RWPE2 (cell line): Measurements from ENCODE around the gene SLC4A2.

Experiments used
- ATAC-seq: fragments of 200-7000 bp; cut with Tn5 transposase; 3 replicates; pipeline ENCODE4 v1.9.1; 2021; ENCODE audit warnings: low read depth
- DNase-seq: peaks from one replicate; pipeline ENCODE4 v3.0.0-alpha.2; 2020; ENCODE audit warnings: low spot score
- H3K27ac ChIP-seq: fragments of 450-650 bp; 2 replicates; pipeline ENCODE4 v1.5.1; 2017; ENCODE audit warnings: mild to moderate bottlenecking; ENCODE audit not compliant: poor library complexity, severe bottlenecking
- H3K27me3 ChIP-seq: fragments of 250-450 bp; sonication (Bioruptor Pico); 2 replicates; pipeline ENCODE4 v1.5.1; 2021; ENCODE audit warnings: mild to moderate bottlenecking, moderate library complexity; ENCODE audit not compliant: insufficient read depth, poor library complexity, severe bottlenecking
- H3K36me3 ChIP-seq: fragments of 250-450 bp; sonication (Bioruptor Pico); 2 replicates; pipeline ENCODE4 v1.5.1; 2020; ENCODE audit warnings: low read depth, mild to moderate bottlenecking, moderate library complexity
- H3K4me1 ChIP-seq: fragments of 250-450 bp; sonication (Bioruptor Pico); 2 replicates; pipeline ENCODE4 v1.5.1; 2021; ENCODE audit warnings: mild to moderate bottlenecking, moderate library complexity; ENCODE audit not compliant: insufficient read depth, poor library complexity, severe bottlenecking
- H3K4me3 ChIP-seq: fragments of 250-450 bp; sonication (Bioruptor Pico); 2 replicates; pipeline ENCODE4 v1.5.1; 2021; ENCODE audit warnings: mild to moderate bottlenecking, moderate library complexity; ENCODE audit not compliant: severe bottlenecking
- H3K9me3 ChIP-seq: fragments of 250-450 bp; sonication (Bioruptor Pico); 2 replicates; pipeline ENCODE4 v1.5.1; 2021; ENCODE audit warnings: mild to moderate bottlenecking, moderate library complexity; ENCODE audit not compliant: severe bottlenecking
- CTCF ChIP-seq: fragments of 450-650 bp; IDR thresholded peaks from one replicate; pipeline ENCODE4 v1.5.1; 2017; ENCODE audit warnings: mild to moderate bottlenecking, moderate library complexity; ENCODE audit not compliant: poor library complexity, severe bottlenecking

The SLC4A2 gene

DNA sequence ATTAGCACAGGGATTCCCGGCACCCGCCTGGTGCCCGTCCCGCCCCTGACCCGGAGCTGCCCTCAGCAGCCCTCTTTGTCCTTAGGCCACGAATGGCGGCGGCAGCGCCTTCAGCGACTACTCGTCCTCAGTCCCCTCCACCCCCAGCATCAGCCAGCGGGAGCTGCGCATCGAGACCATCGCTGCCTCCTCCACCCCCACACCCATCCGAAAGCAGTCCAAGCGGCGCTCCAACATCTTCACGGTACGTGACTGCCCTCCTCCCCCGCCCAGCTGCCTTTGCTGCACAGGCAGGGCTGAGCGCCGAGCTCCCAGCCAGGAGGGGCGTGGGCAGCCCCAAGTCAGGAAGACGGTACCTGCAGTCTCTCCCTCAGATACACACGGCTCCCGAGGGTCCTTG lies 60.5 kb downstream of the SLC4A2 start:
- H3K36me3 ChIP-seq = peaks cover 50% of the 10 kb centered on the region
- peaks cover 5% of the 10 kb centered on the region for H3K4me1 ChIP-seq
- no peak for ATAC-seq
- H3K4me3 ChIP-seq = no peak overlapping the region
- no peak for TF ChIP-seq CTCF
- H3K27ac ChIP-seq = no peak overlapping the region
- H3K9me3 ChIP-seq = no peaks in the 10 kb centered on the region
- no peaks in the 10 kb centered on the region for H3K27me3 ChIP-seq
- DNase-seq = no peak

- Histone ChIP-seq H3K36me3 (peaks cover 59% of the 10 kb centered on the region), H3K4me3 (no peak overlapping the region), H3K9me3 (no peaks in the 10 kb centered on the region), H3K4me1 (peaks cover 5% of the 10 kb centered on the region), H3K27me3 (no peaks in the 10 kb centered on the region), H3K27ac (no peak overlapping the region)
- no peak for ATAC-seq
- no peak for DNase-seq
- TF ChIP-seq CTCF = no peak
Observed at GRCh38 chr7:151120896-151121295, 61.5 kb downstream of the SLC4A2 start.

DNA sequence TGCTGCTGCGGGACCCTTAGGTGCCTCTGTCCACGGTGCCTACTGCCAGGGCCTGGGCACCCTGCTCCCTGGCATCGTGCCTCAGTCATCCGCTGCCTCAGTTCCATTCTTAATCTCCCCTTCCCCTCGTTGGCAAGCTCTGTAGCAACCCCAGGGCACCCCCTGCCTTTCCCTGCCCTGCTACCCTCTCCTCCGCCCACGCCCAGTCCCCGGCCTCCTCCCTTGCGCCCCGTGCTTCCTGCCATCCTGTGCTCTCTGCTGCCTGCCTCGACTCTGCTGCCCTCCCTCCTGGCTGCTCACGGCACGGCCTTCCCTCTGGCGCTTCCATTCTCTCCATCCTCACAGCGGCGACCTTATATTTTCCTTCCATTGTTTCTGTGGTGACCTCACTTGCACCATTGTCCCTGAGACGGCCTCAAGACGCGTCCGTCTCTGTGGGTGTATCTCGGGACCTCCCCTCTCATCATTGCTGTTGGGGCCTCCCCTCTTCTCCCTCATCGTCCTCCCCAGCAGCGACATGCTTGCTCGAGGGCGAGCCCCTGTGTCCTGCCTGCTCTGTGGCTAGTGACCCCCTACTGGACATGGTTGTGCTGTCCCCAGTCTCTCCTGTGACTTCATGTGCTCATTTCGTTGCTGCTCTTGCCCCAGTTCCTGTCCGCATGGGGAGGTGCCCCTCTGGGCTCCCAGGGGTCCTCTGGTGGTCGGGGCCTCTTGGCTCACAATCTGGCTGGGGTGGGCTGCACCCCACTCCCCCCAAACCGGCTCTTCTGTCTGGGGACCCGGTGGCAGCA lies 62.2 kb downstream of the SLC4A2 start:
- no peaks in the 10 kb centered on the region for H3K9me3 ChIP-seq
- ATAC-seq = no peak
- H3K36me3 ChIP-seq = peaks cover 60% of the 10 kb centered on the region

DNA sequence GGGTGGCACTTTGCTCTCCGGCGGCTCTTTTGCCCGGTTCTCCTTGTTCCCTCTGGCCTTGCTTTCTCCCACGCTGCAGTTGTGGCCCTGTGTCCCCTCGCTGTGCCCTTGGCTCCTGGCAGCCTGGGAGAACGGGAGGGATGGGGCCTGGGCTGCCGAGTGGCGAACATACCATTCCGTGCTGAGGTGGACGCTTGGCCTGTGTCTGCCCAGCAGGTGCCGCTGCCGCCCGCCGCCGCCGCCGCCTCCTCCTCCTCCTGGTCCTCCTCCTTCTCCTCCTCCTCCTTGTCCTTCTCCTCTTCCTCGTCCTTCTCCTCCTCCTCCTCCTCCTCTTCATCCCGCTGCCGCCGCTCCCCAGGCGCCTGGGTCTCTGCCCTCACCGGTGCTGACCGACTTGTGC lies 62.9 kb downstream of the SLC4A2 start:
- DNase-seq (no peak), ATAC-seq (no peak)
- H3K36me3 ChIP-seq = peaks cover 66% of the 10 kb centered on the region
- no peak overlapping the region for H3K4me3 ChIP-seq
- H3K27ac ChIP-seq = no peak overlapping the region
- no peak for TF ChIP-seq CTCF
- no peaks in the 10 kb centered on the region for H3K9me3 ChIP-seq
- no peaks in the 10 kb centered on the region for H3K27me3 ChIP-seq
- no peaks in the 10 kb centered on the region for H3K4me1 ChIP-seq

More for the DNA sequence above, 62.2 kb downstream of the SLC4A2 start:
- no peak overlapping the region for H3K4me3 ChIP-seq
- DNase-seq = no peak
- H3K27ac ChIP-seq = no peak overlapping the region
- H3K27me3 ChIP-seq = no peaks in the 10 kb centered on the region
- TF ChIP-seq CTCF = no peak
- peaks cover under 1% of the 10 kb centered on the region for H3K4me1 ChIP-seq

DNA sequence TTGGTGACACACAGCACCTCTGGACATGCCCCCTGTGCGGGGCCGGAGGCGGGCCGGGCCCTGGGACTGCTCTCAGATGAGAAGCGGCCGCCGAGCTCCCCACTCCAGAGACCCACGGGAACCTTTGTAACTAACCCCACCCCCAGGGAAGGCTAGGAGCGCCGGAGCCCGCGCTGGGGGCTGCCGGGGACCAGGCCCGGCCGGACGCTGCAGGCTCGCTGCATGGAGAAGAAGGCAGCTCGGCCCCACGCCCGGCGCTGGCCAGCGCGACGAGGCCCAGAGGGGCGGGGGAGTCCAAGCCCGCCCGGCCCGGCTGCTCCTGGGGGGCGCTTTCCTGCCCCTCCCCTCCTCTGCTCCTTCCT lies 63.4 kb downstream of the SLC4A2 start:
- no peaks in the 10 kb centered on the region for H3K4me1 ChIP-seq
- no peak overlapping the region for H3K4me3 ChIP-seq
- TF ChIP-seq CTCF = no peak
- ATAC-seq (no peak), DNase-seq (no peak)
- no peaks in the 10 kb centered on the region for H3K9me3 ChIP-seq
- peaks cover 64% of the 10 kb centered on the region for H3K36me3 ChIP-seq
- H3K27me3 ChIP-seq = no peaks in the 10 kb centered on the region
- H3K27ac ChIP-seq = no peak overlapping the region
